GM21423 (cell line): ENCODE results near the gene HIVEP3.

ENCODE experiments used
- ATAC-seq: cut with Tn5 transposase; IDR thresholded peaks from one replicate; pipeline ENCODE4 v1.9.1; 2021; ENCODE audit warnings: mild to moderate bottlenecking, moderate library complexity; ENCODE audit not compliant: unreplicated experiment

HIVEP3 gene

DNA sequence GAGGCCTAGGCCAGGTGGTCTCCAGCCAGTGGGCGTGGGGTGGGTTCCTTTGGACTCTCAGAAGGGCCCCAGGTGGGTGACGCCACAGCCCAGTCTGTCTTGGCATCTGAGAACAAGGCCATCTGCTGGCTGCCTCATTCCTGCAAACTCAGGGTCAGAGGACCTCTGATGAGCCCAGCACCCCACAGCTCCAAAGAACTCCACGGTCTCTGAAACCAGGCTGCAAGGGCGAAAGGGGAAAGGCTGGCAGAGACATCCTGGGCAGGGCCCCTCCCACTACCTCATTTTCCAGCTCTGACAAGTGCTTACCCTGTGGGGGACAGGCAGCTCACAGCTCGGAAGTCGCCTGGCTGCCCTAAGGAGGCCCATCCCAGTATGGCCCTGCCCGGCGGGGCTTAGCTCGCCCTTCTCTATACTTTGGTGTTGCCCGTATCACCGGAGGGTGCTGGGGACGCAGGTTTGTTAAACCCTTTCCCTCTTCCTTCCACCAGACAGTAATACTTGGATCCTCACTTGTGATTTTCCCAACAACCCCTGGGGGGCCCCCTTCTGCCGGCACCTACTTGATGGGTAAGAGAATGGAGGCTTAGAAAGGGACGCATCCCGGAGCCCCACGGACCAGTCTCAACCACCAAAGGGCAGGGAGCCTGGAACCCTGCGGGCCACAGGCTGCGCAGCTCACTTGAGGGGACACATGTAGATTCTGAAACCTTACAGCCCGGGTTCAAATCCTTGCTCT, 423.3 kb downstream of the HIVEP3 start:
- no peak for ATAC-seq

DNA sequence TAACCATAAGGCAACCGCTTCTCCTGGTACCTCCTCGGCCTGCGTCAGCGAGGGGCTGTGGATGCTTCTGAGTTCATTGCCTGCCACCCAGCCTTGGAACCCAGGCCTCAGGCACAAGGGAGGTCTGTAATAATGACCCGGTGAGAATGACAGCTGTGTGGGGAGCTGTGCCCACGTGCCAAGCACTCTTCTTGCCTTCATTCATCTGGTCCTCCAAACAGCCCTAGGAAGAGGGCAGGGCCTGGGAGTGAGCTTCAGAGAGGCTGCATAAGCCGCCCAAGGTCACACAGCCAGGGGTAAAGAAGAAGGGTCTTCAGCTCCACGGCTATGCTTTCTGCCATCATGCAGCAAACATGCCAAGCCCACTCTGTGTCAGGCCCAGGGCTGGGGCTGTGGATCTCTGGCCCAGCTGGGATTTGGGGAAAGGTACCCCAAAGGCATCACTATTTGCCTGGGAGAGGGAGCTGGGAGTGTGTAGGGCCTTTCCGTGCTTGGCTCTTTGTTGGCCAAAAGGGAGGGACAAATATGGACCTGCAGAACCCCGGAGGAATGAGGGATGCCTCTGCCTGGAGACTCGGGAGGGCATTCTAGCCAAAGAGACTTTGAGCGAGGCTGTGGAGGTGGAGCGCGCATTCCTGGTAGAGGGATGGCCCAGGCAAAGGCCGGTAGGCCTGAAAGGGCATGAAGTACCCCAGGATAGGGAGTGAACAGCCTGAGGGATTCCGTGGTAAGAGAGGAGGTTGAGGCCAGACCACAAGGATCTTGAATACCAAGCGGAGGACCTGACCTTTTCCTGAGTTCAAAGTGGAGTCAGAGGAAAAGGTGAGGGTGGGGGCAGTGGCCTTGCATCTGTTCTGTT, 424.1 kb downstream of the HIVEP3 start:
- ATAC-seq: no peak

DNA sequence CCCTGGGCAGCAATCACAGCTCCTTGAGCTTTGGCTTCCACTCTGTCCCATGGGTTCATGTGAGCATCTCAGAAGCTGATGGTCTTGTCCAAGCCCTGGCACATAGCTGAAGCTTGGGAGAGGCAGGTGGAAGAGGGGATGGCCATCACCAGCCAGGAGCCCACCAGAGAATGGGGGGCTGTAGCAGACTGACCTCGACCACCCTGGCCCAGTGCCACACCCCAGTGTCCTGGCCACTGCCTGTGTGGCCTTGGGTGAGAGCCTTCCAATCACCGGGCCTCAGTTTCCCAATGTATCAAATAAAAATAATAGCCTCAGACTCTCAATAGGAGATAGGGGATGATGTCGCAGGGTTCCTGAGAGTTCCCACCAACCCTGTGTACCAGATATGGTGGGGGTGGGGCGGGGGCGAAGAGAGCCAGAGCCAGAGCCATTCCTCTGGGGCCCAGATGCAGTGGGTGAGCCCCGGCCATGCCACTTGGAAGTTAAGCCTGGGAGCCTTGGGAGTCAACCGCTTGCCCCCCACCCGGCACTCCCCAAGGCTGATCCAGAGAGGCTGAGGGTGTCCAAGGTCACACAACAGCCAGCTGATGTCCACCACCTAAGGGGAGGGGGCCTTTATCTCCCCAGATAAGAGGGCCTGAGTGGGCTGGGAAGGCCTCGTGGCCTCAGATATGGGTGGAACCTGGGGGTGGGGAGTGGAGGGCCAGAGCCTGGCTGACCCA, 424.9 kb downstream of the HIVEP3 start:
- ATAC-seq: no peak

DNA sequence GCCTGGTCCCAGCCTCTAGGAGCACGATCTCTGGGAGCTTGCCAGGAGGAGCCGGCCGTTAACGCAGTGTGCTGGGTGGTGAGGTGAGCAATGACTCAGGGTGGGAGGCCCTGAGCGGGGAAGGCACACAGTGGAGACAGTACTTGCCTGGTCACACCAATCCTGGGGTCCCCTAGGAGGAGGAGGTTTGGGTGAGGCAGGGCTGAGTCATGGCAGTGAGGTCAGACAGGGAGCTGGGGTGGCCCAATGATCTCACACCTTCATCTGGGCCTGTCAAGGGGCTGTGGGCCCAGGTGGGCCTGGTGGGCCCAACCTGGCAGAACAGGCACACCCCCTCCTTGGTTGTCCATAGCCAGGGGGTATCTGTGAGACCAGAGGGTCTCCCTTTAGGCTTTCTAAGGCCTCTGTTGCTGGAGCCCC, 425.6 kb downstream of the HIVEP3 start:
- ATAC-seq: no peak

DNA sequence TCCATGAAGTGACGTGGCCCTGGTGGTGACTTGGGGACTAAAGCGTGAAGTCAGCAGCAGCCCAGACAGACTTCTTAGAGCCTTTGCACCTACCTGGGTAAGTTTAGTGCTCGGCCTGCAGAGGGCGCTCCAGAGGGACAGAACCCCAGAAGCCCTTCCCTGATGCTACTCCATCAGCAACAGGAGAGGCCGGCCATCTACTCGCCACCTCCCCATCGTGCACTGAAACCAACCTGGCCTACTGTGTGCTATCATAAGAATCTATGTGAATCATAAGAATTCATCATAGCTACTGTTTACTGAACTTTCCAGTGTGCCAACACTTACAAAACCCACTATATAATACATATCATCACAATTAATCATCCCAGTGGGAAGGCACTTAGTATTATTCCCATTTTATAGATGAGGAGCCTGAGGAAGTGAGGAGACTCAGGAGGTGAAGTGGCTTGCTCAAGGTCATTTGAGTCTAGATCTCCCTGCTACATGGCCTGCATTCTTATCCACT, 426.3 kb downstream of the HIVEP3 start:
- no peak for ATAC-seq

GRCh38 chr1:41490911-41491310, 427.8 kb downstream of the HIVEP3 start:
- ATAC-seq: no peak

DNA sequence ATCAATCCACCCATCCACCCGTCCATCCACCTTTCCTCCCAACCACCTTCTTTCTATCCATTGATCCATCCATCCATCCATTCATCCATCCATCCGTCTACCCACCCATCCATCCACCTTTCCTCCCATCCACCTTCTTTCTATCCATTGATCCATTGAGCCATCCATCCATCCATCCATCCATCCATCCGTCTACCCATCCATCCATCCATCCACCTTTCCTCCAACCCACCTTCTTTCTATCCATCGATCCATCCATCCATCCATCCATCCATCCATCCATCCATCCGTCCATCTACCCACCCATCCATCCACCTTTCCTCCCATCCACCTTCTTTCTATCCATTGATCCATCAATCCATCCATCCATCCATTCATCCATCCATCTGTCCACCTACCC, 429.2 kb downstream of the HIVEP3 start:
- ATAC-seq: no peak

GRCh38 chr1:41488040-41488951, 430.4 kb downstream of the HIVEP3 start:
- no peak for ATAC-seq

DNA sequence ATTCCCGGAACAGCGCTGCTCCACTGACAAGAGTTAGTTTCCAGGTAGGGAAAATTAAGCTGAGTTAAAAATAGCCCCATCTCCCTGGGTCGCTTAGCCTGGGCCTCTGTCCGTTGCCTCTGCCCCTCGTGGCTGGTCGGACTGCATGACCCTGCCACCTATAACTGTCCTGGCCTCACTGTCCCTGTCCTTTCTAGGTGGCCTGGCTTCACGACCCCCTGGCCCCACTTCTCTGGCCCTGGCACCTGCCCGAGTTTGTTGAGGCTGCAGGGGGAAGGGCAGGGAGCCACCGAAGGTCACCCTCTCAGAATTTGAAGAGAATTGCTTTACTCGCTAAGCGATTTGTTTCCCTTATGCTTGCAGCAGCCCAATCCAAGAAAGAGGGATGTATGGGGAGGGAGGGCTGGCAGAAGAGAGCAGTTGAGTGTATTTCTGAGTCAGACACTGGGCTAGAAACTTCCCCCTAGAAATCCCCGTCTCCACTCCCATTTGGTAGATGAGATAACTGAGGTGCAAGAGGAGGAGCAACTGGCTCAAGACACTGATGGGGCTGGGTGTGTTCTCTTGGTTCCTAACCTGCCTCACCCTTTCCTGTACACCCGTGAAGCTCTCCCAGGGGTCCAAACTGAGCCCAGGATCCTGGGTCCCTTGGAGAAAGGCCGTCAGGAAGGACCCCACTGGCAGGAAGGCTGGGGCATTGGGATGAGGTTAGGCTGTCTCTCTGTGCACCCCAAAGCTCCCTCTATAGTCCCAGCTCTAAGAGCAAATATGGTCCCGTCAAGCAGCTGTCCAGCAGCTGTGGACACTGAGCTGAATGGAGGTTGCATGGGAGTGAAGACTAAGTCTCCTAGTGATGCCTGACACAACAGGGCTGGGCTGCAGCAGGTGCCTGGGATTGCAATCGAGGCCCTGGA, 431.3 kb downstream of the HIVEP3 start:
- ATAC-seq: no peak

DNA sequence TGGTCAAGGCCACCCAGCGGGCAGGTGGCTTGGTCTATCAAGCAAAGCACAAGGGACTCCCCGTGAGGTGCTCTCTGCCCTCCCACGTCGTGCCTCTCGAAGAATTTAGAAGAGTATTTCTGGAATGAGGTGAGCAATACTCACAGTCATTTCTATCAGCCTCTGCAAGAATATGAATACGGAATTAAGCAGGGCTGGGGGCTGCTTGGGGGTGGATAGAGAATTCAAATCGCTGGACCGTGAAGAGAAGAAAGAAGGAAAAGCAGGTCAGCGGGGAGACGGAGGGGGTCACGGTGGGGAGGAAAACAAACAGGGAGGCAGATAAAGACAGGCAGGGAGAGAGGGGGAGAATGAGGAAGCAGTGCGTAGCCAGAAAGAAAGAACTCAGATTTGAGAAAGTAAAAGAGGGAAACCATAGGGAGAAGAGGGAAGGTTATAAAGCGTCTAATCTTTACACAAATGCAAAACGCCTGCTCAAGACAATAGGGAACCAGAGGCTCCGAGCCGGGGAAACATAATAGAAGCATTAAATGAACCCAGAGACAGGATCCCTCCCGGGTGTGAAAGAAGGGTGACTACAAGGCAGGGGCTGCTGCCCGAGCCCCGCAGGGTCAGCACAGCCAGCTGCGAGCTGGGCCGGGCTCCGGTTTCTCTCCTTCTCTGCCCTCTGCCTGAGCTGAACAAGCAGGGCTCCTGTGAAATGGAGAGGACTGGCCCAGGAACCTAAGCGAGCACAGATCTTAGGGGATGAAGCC, 432.2 kb downstream of the HIVEP3 start:
- ATAC-seq: no peak

DNA sequence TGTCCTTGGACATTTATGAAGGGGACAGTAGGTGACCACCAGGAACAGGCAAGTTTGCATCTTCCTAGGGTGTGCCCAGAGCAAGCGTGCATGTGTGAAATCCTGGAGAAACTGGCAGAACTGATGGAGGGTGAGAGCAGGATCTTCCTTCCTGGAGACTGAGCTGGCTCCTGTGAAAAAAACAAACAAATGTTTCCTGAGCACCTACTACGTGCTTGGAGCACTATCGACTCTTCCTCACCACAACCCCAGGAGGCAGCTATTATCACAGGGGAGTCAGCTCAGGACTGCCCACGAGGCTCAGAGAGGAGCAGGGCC, 432.7 kb downstream of the HIVEP3 start:
- ATAC-seq: no peak

DNA sequence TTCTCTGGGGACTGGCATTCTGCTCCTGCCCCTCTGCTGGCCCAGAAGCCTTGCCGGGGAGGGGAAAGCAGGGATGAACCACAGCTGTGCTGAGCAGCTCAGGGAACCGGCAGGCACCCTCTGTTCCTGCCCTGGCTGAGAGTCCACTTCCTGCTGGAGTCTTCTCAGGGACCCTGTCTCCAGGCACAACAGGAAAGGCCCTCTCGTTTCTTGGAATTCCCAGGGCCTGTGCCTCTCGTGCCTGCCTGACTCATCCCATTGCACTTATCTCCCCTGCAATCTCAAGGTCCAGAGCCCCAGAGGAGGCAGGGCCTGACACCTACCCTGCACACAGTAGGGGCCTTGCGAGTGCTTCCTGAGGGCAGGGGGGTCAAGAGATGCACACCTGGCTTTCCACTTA, 433.1 kb downstream of the HIVEP3 start:
- no peak for ATAC-seq

- ATAC-seq: no peak
Measured at GRCh38 chr1:41484402-41485241, 434.1 kb downstream of the HIVEP3 start, which contains the start of gene EDN2. TSS of gene EDN2 (minus strand) at chr1:41484683. CDS start at chr1:41484601, 82 bp downstream.

GRCh38 chr1:41483960-41484401, 434.7 kb downstream of the HIVEP3 start:
- no peak for ATAC-seq

DNA sequence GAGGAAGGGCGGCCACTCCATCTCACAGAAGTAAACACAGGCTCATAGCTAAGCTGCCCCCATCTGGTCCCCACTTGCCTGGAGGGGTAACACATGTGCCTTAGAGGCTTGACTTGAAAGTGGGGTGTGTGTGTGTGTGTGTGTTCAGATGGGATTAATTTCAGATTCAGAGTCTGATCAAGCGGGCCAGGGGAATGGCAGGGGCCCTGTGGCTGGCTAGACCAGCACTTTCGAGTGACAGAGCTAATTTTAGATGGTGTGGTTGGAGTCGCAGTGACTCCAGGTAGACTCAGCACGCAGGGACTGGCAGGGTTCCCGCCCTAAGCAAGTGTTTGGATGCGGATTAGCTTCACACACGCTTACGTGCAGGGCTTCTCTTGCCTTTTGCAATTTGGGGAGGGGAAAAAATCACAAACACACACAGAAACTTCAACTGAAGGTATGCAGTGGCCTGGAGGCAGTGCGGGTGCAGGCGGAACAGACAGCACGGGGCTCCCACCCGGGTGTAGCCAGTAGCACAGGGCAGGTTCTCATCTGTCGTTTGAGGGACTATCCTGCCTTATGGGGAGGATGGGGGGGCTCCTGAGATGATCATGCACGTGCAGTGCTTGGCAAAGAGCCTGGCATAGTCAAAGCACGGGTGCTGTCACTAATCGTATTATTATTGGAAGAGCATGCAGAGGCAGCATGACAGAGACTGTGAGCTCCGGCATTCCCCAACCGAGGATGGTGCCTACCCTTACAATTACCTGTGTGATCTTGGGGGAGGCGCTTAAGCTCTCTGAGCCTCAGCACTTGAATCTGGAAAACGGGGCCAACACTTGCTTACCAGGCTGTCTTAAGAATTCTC, 435.5 kb downstream of the HIVEP3 start:
- no peak for ATAC-seq

DNA sequence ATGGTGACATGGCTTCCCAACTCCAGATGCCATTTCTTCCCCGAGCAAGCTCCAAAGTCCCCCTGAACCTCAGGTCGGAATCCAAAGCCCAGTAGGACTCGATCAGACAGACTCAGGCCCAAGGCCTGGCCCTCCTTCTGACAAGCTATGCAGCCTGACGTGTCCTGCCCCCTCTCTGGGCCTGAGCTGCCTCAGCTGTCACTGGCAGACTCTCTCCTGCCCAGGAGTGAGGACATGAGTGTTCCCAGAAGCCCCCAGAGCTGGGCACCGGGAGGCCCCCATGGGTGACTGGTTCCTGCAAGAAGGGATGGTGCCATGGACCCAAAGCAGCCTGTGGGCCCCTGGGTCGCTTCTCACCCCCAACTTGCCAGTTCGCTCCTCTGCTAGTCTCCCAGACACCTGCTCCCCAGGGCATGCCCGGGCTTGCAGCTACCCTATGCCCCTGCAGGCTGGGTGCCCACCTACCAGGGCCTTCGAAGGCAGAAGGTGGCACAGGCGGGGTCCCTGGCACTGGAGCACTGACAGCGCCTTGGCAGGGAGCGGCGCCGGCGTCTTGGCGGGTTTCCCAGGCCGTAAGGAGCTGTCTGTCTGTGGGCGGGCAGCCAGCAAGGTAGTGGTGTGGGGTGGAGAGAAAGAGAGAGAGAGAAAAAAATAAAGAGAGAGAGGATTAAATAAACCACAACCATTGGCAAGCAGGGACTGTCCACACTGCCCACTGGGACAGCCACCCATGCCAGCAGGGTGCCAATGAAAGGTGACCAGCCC, 436.5 kb downstream of the HIVEP3 start:
- no peak for ATAC-seq
